HFFc6 (cell line): ENCODE results near the gene MSANTD1. TPM values are rescaled to one million over a fixed set of nuclear protein-coding genes. Genes with fewer than 3 reads are reported as not detected.

ENCODE experiments used
- DNase-seq: peaks from one replicate; pipeline ENCODE4 v3.0.0-alpha.2; 2018
- H3K27ac Mint-ChIP-seq: 2 replicates; pipeline ENCODE4 v1.8.0; 2020; ENCODE audit warnings: mild to moderate bottlenecking, mixed read lengths
- H3K27me3 Mint-ChIP-seq: 2 replicates; pipeline ENCODE4 v1.8.0; 2021; ENCODE audit warnings: mild to moderate bottlenecking, moderate library complexity, mixed read lengths; ENCODE audit not compliant: insufficient read depth
- H3K36me3 Mint-ChIP-seq: 2 replicates; pipeline ENCODE4 v1.8.0; 2021; ENCODE audit warnings: low read depth, mixed read lengths
- H3K4me1 Mint-ChIP-seq: 2 replicates; pipeline ENCODE4 v1.8.0; 2020; ENCODE audit warnings: low read depth, mixed read lengths
- H3K4me3 Mint-ChIP-seq: 2 replicates; pipeline ENCODE4 v1.8.0; 2020; ENCODE audit warnings: mild to moderate bottlenecking, moderate library complexity, mixed read lengths
- H3K9me3 Mint-ChIP-seq: 2 replicates; pipeline ENCODE4 v1.8.0; 2020; ENCODE audit warnings: mild to moderate bottlenecking, mixed read lengths
- total RNA-seq, 6 experiments: library from RNA; stranded (reverse); fragmentation: NEBNext Ultra II Directional; extraction: Animal tissue kit (Norgen Biotek cat#: 25700); gene quantifications; 2 replicates in 1 of 6; 3 replicates in 5 of 6; pipeline ENCODE4 v1.2.3, GENCODE V29; 2021
- TF ChIP-seq, protein P1 (sequence below): fragments of 200-600 bp; sonication (generic); IDR thresholded peaks from 2 replicates; pipeline ENCODE4 v1.5.0; 2021; ENCODE audit warnings: antibody characterized with exemption, mild to moderate bottlenecking

The MSANTD1 gene
- total RNA-seq, 6 experiments from 2014 or later, result 0.09 to 0.35 (median 0.12) TPM

- peaks cover 1% of the 10 kb centered on the region; the same call in 1 of the 2 replicates for H3K27me3 Mint-ChIP-seq
- H3K27ac Mint-ChIP-seq, result no peak overlapping the region
- no peak overlapping the region for H3K4me3 Mint-ChIP-seq
- peaks cover 18% of the 10 kb centered on the region for H3K4me1 Mint-ChIP-seq
- no peaks in the 10 kb centered on the region for H3K9me3 Mint-ChIP-seq
- peaks cover 5% of the 10 kb centered on the region for H3K36me3 Mint-ChIP-seq
- DNase-seq, result no peak
- TF ChIP-seq, protein P1, sequence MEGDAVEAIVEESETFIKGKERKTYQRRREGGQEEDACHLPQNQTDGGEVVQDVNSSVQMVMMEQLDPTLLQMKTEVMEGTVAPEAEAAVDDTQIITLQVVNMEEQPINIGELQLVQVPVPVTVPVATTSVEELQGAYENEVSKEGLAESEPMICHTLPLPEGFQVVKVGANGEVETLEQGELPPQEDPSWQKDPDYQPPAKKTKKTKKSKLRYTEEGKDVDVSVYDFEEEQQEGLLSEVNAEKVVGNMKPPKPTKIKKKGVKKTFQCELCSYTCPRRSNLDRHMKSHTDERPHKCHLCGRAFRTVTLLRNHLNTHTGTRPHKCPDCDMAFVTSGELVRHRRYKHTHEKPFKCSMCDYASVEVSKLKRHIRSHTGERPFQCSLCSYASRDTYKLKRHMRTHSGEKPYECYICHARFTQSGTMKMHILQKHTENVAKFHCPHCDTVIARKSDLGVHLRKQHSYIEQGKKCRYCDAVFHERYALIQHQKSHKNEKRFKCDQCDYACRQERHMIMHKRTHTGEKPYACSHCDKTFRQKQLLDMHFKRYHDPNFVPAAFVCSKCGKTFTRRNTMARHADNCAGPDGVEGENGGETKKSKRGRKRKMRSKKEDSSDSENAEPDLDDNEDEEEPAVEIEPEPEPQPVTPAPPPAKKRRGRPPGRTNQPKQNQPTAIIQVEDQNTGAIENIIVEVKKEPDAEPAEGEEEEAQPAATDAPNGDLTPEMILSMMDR, result no peak
These were observed 11.0 kb upstream of the MSANTD1 start for GRCh38 chr4:3237712-3238560.

DNA sequence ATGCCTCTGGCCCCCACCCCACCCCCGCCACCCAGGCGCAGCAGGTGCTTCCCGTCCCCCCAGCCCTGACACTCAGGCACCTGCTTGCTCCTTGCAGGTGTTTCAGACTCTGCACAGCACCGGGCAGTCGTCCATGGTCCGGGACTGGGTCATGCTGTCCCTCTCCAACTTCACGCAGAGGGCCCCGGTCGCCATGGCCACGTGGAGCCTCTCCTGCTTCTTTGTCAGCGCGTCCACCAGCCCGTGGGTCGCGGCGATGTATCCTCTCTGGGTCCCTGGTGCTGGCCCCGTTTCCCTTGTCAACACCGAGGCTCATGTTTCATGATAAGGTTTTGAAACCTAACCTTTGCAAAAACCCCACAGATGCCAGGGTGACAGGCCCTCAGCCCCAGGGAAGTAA lies 10.2 kb upstream of the MSANTD1 start:
- no peak overlapping the region for H3K27ac Mint-ChIP-seq
- H3K4me3 Mint-ChIP-seq, result no peak overlapping the region
- DNase-seq, result no peak
- H3K36me3 Mint-ChIP-seq, result peaks cover 2% of the 10 kb centered on the region
- H3K9me3 Mint-ChIP-seq, result no peaks in the 10 kb centered on the region
- H3K27me3 Mint-ChIP-seq, result no peaks in the 10 kb centered on the region
- TF ChIP-seq, protein P1, result no peak
- H3K4me1 Mint-ChIP-seq, result peaks cover 15% of the 10 kb centered on the region

DNA sequence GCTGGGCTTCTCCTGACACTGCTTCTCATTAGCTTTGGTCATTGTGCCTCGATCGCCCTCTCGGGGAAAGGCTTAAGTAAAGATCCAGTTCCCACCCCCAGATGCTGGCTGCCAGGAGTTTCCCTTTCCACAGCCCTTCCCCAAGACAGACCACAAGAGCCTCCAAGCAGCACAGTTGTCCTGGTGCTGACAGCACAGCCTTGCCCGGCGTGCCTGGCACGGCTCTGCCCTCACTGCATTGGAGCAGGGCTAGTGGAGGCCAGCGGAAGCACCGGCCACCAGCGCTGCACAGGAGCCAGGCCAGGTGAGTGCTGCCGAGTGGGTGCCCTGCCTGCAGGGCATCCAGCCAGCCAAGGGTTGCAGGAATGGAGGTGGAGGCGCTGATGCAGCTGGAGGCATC lies 9.7 kb upstream of the MSANTD1 start:
- Mint-ChIP-seq H3K4me3 (no peak overlapping the region), H3K9me3 (no peaks in the 10 kb centered on the region), H3K27ac (no peak overlapping the region), H3K36me3 (no peaks in the 10 kb centered on the region; the same call in none of the 2 replicates), H3K27me3 (no peaks in the 10 kb centered on the region), H3K4me1 (peaks cover 12% of the 10 kb centered on the region)
- no peak for DNase-seq
- TF ChIP-seq, protein P1, result no peak

GRCh38 chr4:3239998-3240920 lies 8.7 kb upstream of the MSANTD1 start:
- TF ChIP-seq, protein P1, result no peak

DNA sequence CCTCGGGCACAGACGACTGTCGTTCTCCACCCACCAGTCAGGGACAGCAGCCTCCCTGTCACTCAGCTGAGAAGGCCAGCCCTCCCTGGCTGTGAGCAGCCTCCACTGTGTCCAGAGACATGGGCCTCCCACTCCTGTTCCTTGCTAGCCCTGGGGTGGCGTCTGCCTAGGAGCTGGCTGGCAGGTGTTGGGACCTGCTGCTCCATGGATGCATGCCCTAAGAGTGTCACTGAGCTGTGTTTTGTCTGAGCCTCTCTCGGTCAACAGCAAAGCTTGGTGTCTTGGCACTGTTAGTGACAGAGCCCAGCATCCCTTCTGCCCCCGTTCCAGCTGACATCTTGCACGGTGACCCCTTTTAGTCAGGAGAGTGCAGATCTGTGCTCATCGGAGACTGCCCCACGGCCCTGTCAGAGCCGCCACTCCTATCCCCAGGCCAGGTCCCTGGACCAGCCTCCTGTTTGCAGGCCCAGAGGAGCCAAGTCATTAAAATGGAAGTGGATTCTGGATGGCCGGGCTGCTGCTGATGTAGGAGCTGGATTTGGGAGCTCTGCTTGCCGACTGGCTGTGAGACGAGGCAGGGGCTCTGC lies 7.9 kb upstream of the MSANTD1 start:
- Mint-ChIP-seq H3K27me3 (peaks cover 2% of the 10 kb centered on the region; the same call in 1 of the 2 replicates), H3K4me3 (no peak overlapping the region), H3K9me3 (no peaks in the 10 kb centered on the region), H3K36me3 (no peaks in the 10 kb centered on the region; the same call in 1 of the 2 replicates), H3K27ac (no peak overlapping the region), H3K4me1 (peaks cover 12% of the 10 kb centered on the region)
- DNase-seq, result no peak
- TF ChIP-seq, protein P1, result no peak

More at GRCh38 chr4:3239998-3240920, 8.7 kb upstream of the MSANTD1 start:
- no peak for DNase-seq
- Mint-ChIP-seq H3K27ac (no peak overlapping the region), H3K4me1 (peaks cover 12% of the 10 kb centered on the region), H3K9me3 (no peaks in the 10 kb centered on the region), H3K36me3 (no peaks in the 10 kb centered on the region; the same call in none of the 2 replicates), H3K27me3 (peaks cover 1% of the 10 kb centered on the region; the same call in 1 of the 2 replicates), H3K4me3 (no peak overlapping the region)
